Measurements from ENCODE around the gene SPATA32.
"Not testable (repeated sequence)": the region's sequence is repeated elsewhere in the genome, so short reads cannot be mapped to it uniquely, and the experiment has no call there.

SPATA32 gene

GRCh38 chr17:45305530-45306087 lies 43.7 kb upstream of the SPATA32 start:
- H3K4me1 ChIP-seq (ENCODE audit: control insufficient read depth, insufficient read depth, low read length, poor library complexity, severe bottlenecking) = peaks cover 19% of the 10 kb centered on the region
- no peaks in the 10 kb centered on the region for H3K9me3 ChIP-seq (ENCODE audit: control insufficient read depth, low read length)
- H3K4me3 ChIP-seq (ENCODE audit: insufficient read depth, low read depth, low read length, poor library complexity, severe bottlenecking) = no peak overlapping the region
- no peaks in the 10 kb centered on the region for H3K27me3 ChIP-seq (replicated peaks; ENCODE audit: control insufficient read depth, insufficient read depth, low read length, poor library complexity, severe bottlenecking)
- DNase-seq = no peak
- peaks cover 8% of the 10 kb centered on the region for H3K36me3 ChIP-seq (ENCODE audit: control insufficient read depth, insufficient read depth, low read length)
- H3K27ac ChIP-seq (ENCODE audit: insufficient read depth, low read length, poor library complexity, severe bottlenecking) = no peak overlapping the region

- Histone ChIP-seq H3K9me3 (ENCODE audit: control insufficient read depth, low read length) (no peaks in the 10 kb centered on the region), H3K4me1 (ENCODE audit: control insufficient read depth, insufficient read depth, low read length, poor library complexity, severe bottlenecking) (peaks cover 11% of the 10 kb centered on the region), H3K27me3 (replicated peaks; ENCODE audit: control insufficient read depth, insufficient read depth, low read length, poor library complexity, severe bottlenecking) (no peaks in the 10 kb centered on the region), H3K4me3 (ENCODE audit: insufficient read depth, low read depth, low read length, poor library complexity, severe bottlenecking) (no peak overlapping the region), H3K27ac (ENCODE audit: insufficient read depth, low read length, poor library complexity, severe bottlenecking) (no peak overlapping the region), H3K36me3 (ENCODE audit: control insufficient read depth, insufficient read depth, low read length) (peaks cover 10% of the 10 kb centered on the region)
- no peak for DNase-seq
Measured at GRCh38 chr17:45302649-45303173, 40.8 kb upstream of the SPATA32 start.

GRCh38 chr17:45302220-45302619 lies 40.3 kb upstream of the SPATA32 start:
- H3K27me3 ChIP-seq (replicated peaks; ENCODE audit: control insufficient read depth, insufficient read depth, low read length, poor library complexity, severe bottlenecking); DNase-seq; H3K4me3 ChIP-seq (ENCODE audit: insufficient read depth, low read depth, low read length, poor library complexity, severe bottlenecking); H3K27ac ChIP-seq (ENCODE audit: insufficient read depth, low read length, poor library complexity, severe bottlenecking); H3K9me3 ChIP-seq (ENCODE audit: control insufficient read depth, low read length): not testable (repeated sequence)
- H3K4me1 ChIP-seq (ENCODE audit: control insufficient read depth, insufficient read depth, low read length, poor library complexity, severe bottlenecking) = peaks cover 10% of the 10 kb centered on the region
- peaks cover 10% of the 10 kb centered on the region for H3K36me3 ChIP-seq (ENCODE audit: control insufficient read depth, insufficient read depth, low read length)

- H3K36me3 ChIP-seq (ENCODE audit: control insufficient read depth, insufficient read depth, low read length) = peaks cover 10% of the 10 kb centered on the region
- H3K27ac ChIP-seq (ENCODE audit: insufficient read depth, low read length, poor library complexity, severe bottlenecking) = no peak overlapping the region
- peaks cover 11% of the 10 kb centered on the region for H3K4me1 ChIP-seq (ENCODE audit: control insufficient read depth, insufficient read depth, low read length, poor library complexity, severe bottlenecking)
- H3K9me3 ChIP-seq (ENCODE audit: control insufficient read depth, low read length) = no peaks in the 10 kb centered on the region
- no peak overlapping the region for H3K4me3 ChIP-seq (ENCODE audit: insufficient read depth, low read depth, low read length, poor library complexity, severe bottlenecking)
- DNase-seq = no peak
- H3K27me3 ChIP-seq (replicated peaks; ENCODE audit: control insufficient read depth, insufficient read depth, low read length, poor library complexity, severe bottlenecking) = no peaks in the 10 kb centered on the region
Measured at GRCh38 chr17:45301674-45302073, 39.8 kb upstream of the SPATA32 start.

GRCh38 chr17:45300060-45300751 lies 38.3 kb upstream of the SPATA32 start:
- H3K27me3 ChIP-seq (replicated peaks; ENCODE audit: control insufficient read depth, insufficient read depth, low read length, poor library complexity, severe bottlenecking) = no peaks in the 10 kb centered on the region
- H3K9me3 ChIP-seq (ENCODE audit: control insufficient read depth, low read length) = no peaks in the 10 kb centered on the region
- no peak for DNase-seq
- no peak overlapping the region for H3K27ac ChIP-seq (ENCODE audit: insufficient read depth, low read length, poor library complexity, severe bottlenecking)
- peaks cover 18% of the 10 kb centered on the region for H3K4me1 ChIP-seq (ENCODE audit: control insufficient read depth, insufficient read depth, low read length, poor library complexity, severe bottlenecking)
- H3K36me3 ChIP-seq (ENCODE audit: control insufficient read depth, insufficient read depth, low read length) = peaks cover 10% of the 10 kb centered on the region
- no peak overlapping the region for H3K4me3 ChIP-seq (ENCODE audit: insufficient read depth, low read depth, low read length, poor library complexity, severe bottlenecking)

- peaks cover 12% of the 10 kb centered on the region for H3K36me3 ChIP-seq (ENCODE audit: control insufficient read depth, insufficient read depth, low read length)
- H3K27me3 ChIP-seq (replicated peaks; ENCODE audit: control insufficient read depth, insufficient read depth, low read length, poor library complexity, severe bottlenecking) = no peaks in the 10 kb centered on the region
- H3K4me3 ChIP-seq (ENCODE audit: insufficient read depth, low read depth, low read length, poor library complexity, severe bottlenecking) = no peak overlapping the region
- no peak overlapping the region for H3K27ac ChIP-seq (ENCODE audit: insufficient read depth, low read length, poor library complexity, severe bottlenecking)
- no peaks in the 10 kb centered on the region for H3K9me3 ChIP-seq (ENCODE audit: control insufficient read depth, low read length)
- DNase-seq = no peak
- H3K4me1 ChIP-seq (ENCODE audit: control insufficient read depth, insufficient read depth, low read length, poor library complexity, severe bottlenecking) = peaks cover 18% of the 10 kb centered on the region
Measured at GRCh38 chr17:45299361-45299760, 37.5 kb upstream of the SPATA32 start.

- H3K27ac ChIP-seq (ENCODE audit: insufficient read depth, low read length, poor library complexity, severe bottlenecking) = no peak overlapping the region
- no peak overlapping the region for H3K4me3 ChIP-seq (ENCODE audit: insufficient read depth, low read depth, low read length, poor library complexity, severe bottlenecking)
- H3K4me1 ChIP-seq (ENCODE audit: control insufficient read depth, insufficient read depth, low read length, poor library complexity, severe bottlenecking) = peaks cover 20% of the 10 kb centered on the region
- DNase-seq = no peak
- no peaks in the 10 kb centered on the region for H3K27me3 ChIP-seq (replicated peaks; ENCODE audit: control insufficient read depth, insufficient read depth, low read length, poor library complexity, severe bottlenecking)
- H3K36me3 ChIP-seq (ENCODE audit: control insufficient read depth, insufficient read depth, low read length) = peaks cover 12% of the 10 kb centered on the region
- no peaks in the 10 kb centered on the region for H3K9me3 ChIP-seq (ENCODE audit: control insufficient read depth, low read length)
Measured at GRCh38 chr17:45298546-45299285, 36.8 kb upstream of the SPATA32 start.

GRCh38 chr17:45296833-45297124 lies 34.9 kb upstream of the SPATA32 start:
- Histone ChIP-seq H3K27ac (ENCODE audit: insufficient read depth, low read length, poor library complexity, severe bottlenecking) (no peak overlapping the region), H3K4me1 (ENCODE audit: control insufficient read depth, insufficient read depth, low read length, poor library complexity, severe bottlenecking) (peaks cover 20% of the 10 kb centered on the region)
- DNase-seq = no peak

GRCh38 chr17:45296003-45296832 lies 34.3 kb upstream of the SPATA32 start:
- DNase-seq = no peak
- H3K4me3 ChIP-seq (ENCODE audit: insufficient read depth, low read depth, low read length, poor library complexity, severe bottlenecking) = no peak overlapping the region
- peaks cover 20% of the 10 kb centered on the region for H3K4me1 ChIP-seq (ENCODE audit: control insufficient read depth, insufficient read depth, low read length, poor library complexity, severe bottlenecking)
- H3K27ac ChIP-seq (ENCODE audit: insufficient read depth, low read length, poor library complexity, severe bottlenecking) = no peak overlapping the region
- no peaks in the 10 kb centered on the region for H3K9me3 ChIP-seq (ENCODE audit: control insufficient read depth, low read length)
- H3K36me3 ChIP-seq (ENCODE audit: control insufficient read depth, insufficient read depth, low read length) = peaks cover 12% of the 10 kb centered on the region
- no peaks in the 10 kb centered on the region for H3K27me3 ChIP-seq (replicated peaks; ENCODE audit: control insufficient read depth, insufficient read depth, low read length, poor library complexity, severe bottlenecking)

More at GRCh38 chr17:45296833-45297124, 34.9 kb upstream of the SPATA32 start:
- Histone ChIP-seq H3K27me3 (replicated peaks; ENCODE audit: control insufficient read depth, insufficient read depth, low read length, poor library complexity, severe bottlenecking) (no peaks in the 10 kb centered on the region), H3K36me3 (ENCODE audit: control insufficient read depth, insufficient read depth, low read length) (peaks cover 12% of the 10 kb centered on the region), H3K9me3 (ENCODE audit: control insufficient read depth, low read length) (no peaks in the 10 kb centered on the region), H3K4me3 (ENCODE audit: insufficient read depth, low read depth, low read length, poor library complexity, severe bottlenecking) (no peak overlapping the region)
